SKM-1 (cell line): ENCODE results near the gene LRRC27.
"Not testable (repeated sequence)": the region's sequence is repeated elsewhere in the genome, so short reads cannot be mapped to it uniquely, and the experiment has no call there.

Experiments used
- DNase-seq: peaks from one replicate; lab custom pipeline; 2025; ENCODE audit not compliant: unreplicated experiment; lab: John Stamatoyannopoulos, UW

LRRC27 gene

GRCh38 chr10:132314881-132315280 is 17.1 kb upstream of the LRRC27 start:
- not testable (repeated sequence) for DNase-seq

- DNase-seq = no peak
Measured at GRCh38 chr10:132316133-132316532, 15.9 kb upstream of the LRRC27 start.

- not testable (repeated sequence) for DNase-seq
Measured at GRCh38 chr10:132317477-132317876, 14.5 kb upstream of the LRRC27 start.

GRCh38 chr10:132319853-132320653 is 11.9 kb upstream of the LRRC27 start:
- DNase-seq = peak; percentile 70

- DNase-seq = no peak
Measured at GRCh38 chr10:132320654-132321469, 11.1 kb upstream of the LRRC27 start.

GRCh38 chr10:132321726-132322125 is 10.3 kb upstream of the LRRC27 start:
- DNase-seq = no peak

- peak; percentile 47 for DNase-seq
Measured at GRCh38 chr10:132322586-132323048, 9.4 kb upstream of the LRRC27 start.

GRCh38 chr10:132324186-132324585 is 7.8 kb upstream of the LRRC27 start:
- DNase-seq = no peak

GRCh38 chr10:132326344-132326889 is 5.6 kb upstream of the LRRC27 start:
- DNase-seq = no peak

GRCh38 chr10:132326925-132327324 is 5.1 kb upstream of the LRRC27 start:
- DNase-seq = no peak

- no peak for DNase-seq
Measured at GRCh38 chr10:132328106-132328505, 3.9 kb upstream of the LRRC27 start.

- DNase-seq = no peak
Measured at GRCh38 chr10:132328738-132329137, 3.3 kb upstream of the LRRC27 start.

- DNase-seq = no peak
Measured at GRCh38 chr10:132329565-132330485, 2.2 kb upstream of the LRRC27 start.

GRCh38 chr10:132330486-132330833 is 1.5 kb upstream of the LRRC27 start:
- DNase-seq = no peak

- peak; percentile 22 for DNase-seq
Measured at GRCh38 chr10:132332433-132332754, 401 bp downstream of the LRRC27 start.

- no peak for DNase-seq
Measured at GRCh38 chr10:132333386-132333785, 1.4 kb downstream of the LRRC27 start.

- DNase-seq = no peak
Measured at GRCh38 chr10:132334631-132335188, 2.7 kb downstream of the LRRC27 start.

GRCh38 chr10:132335189-132336063 is 3.4 kb downstream of the LRRC27 start:
- no peak for DNase-seq

- DNase-seq = no peak
Measured at GRCh38 chr10:132336064-132336746, 4.2 kb downstream of the LRRC27 start.
